ENCODE measurements around the gene WDR17. TPM values are rescaled to one million over a fixed set of nuclear protein-coding genes. Genes with fewer than 3 reads are reported as not detected.
"Not testable (repeated sequence)": the region's sequence is repeated elsewhere in the genome, so short reads cannot be mapped to it uniquely, and the experiment has no call there.

Gene WDR17
- total RNA-seq, 1 donor, result 1.2 TPM

DNA sequence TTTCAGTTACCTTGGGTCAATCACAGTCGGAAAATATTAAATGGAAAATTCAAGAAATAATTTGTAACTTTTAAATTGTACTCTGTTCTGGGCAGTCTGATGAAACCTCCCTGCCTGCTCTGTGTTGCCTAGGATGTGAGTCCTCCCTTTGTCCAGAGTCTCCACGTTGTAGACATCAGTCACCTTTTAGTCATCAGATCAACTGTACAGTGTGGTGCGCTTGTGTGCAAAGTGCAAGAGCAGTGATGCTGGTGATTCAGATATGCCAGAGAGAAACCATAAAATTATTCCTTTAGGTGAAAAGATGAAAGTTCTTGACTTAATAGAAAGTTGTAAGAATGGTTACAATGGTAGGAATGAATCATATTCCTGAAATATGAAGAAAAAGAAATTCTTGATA, 128.3 kb downstream of the WDR17 start:
- H3K27me3 ChIP-seq (ENCODE audit: insufficient read depth, low read length), result peaks cover 32% of the 10 kb centered on the region
- no peak overlapping the region for H3K4me3 ChIP-seq (ENCODE audit: low read length)
- H3K9me3 ChIP-seq (ENCODE audit: low read depth, low read length), result no peaks in the 10 kb centered on the region
- peaks cover 7% of the 10 kb centered on the region for H3K4me1 ChIP-seq (ENCODE audit: insufficient read depth, low read length)

DNA sequence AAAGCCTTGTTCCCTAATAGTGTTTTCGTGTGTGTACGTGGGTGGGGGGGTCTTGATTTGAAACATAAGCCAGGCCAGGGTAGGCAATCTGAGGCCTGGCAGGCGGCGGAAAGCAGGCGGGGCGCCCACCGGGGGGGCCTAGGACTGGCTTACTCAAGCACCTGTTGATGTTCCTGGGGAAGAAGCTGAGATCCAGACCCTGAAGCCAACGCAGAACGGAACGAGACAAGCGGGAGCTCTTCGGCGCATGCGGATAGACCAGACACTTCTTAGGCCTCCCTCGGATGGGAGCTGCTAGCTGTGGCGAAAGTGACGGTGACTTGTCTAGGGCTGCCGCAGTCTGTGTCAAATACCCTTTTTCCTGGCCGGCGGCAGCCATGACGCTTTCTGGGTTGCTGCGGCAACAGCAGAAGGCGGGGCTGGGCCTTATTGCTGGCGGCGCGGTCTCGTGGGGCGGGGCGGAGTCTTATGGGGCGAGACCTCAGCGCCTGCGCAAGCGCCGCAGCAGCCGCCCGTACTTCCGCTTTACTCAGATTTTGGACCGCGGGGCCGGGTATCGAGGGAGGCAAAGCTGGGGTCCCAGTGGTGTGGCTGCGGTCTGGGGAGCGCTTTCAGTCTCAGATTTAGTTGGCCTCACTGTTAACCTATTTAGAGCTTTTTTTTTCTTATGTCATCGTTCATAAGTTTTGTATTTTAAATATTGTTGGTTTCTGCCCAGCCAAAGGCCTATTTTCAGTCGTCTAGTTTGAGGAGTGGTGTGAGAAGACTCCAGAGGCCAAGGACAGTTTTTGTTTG, 129.7 kb downstream of the WDR17 start, which contains the start of gene SPATA4:
Gene SPATA4, minus strand, starts transcription at position 402 of the 795 bp plus-strand sequence. Its CDS starts 23 bp downstream, at position 379.
- Histone ChIP-seq H3K4me1 (ENCODE audit: insufficient read depth, low read length) (peaks cover 7% of the 10 kb centered on the region), H3K9me3 (ENCODE audit: low read depth, low read length) (no peaks in the 10 kb centered on the region), H3K4me3 (ENCODE audit: low read length) (peak within 1 kb of the TSS; percentile 35), H3K27me3 (ENCODE audit: insufficient read depth, low read length) (peaks cover 31% of the 10 kb centered on the region)

DNA sequence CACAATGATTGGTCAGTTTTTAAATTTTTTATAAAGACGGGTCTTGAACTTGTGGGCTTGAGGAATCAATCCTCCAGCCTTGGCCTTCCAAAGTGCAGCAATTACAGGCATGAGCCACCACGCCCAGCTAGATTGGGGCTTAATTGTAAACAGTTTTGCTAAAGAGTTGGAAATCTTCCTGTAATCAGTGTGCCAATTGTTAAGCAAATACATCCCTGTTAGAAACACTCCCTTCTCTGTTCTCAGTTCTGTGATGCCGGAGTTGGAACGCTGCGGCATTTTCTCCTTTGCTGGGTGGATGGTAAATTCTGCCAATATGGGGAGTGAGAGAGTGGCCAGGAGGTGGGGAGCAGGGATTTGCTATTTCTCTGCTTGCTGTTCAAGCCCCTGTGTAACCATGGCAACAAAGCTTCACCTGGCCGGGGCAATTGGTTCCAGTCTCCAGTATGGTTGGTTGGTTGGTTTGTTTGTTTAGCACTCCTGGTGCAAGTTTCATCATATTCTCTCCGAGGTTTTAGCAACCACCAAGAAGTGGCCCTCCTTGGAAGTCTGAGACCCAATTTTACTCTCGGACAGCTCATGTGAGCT, 132.8 kb downstream of the WDR17 start:
- no peak overlapping the region for H3K4me3 ChIP-seq (ENCODE audit: low read length)
- peaks cover 15% of the 10 kb centered on the region for H3K27me3 ChIP-seq (ENCODE audit: insufficient read depth, low read length)
- H3K4me1 ChIP-seq (ENCODE audit: insufficient read depth, low read length), result peaks cover 7% of the 10 kb centered on the region
- H3K9me3 ChIP-seq (ENCODE audit: low read depth, low read length), result no peaks in the 10 kb centered on the region

DNA sequence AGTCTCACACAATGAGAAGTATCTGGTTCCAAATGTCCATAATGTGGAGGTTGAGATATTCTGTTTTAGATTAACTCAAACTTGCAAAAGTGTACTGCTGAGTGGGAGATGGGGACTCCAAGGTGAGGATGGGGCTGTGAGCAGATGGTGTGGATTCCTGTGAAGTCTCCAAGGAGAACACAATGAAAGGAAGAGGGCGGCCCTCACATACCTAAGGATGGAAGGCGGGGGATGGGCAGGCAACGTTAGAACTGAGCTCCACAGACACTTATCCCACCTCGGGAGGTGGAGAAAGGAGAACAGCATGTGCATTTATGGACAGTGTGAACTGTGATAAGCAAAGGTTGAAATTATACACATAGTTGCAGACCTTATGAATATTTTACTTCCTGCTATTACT, 139.7 kb downstream of the WDR17 start:
- H3K9me3 ChIP-seq (ENCODE audit: low read depth, low read length), result no peaks in the 10 kb centered on the region
- no peaks in the 10 kb centered on the region for H3K27me3 ChIP-seq (ENCODE audit: insufficient read depth, low read length)
- H3K4me1 ChIP-seq (ENCODE audit: insufficient read depth, low read length), result no peaks in the 10 kb centered on the region
- H3K4me3 ChIP-seq (ENCODE audit: low read length), result no peak overlapping the region

DNA sequence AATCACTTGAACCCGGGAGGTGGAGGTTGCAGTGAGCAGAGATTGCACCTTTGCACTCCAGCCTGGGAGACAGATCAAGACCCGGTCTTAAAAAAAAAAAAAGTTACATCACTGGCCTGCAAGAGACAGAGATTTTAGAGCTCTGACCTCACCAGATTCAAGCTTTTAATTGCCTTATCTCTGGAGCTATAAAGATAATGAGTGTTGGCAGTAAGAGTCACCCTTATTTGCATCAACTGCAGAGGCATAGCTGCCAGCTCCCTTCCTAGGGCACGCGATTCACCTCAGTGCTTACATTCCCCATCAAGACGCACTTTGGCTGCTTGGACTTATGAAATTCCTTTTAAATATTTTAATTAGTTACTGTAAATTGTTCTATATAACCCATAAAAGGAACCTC, 142.2 kb downstream of the WDR17 start:
- Histone ChIP-seq H3K27me3 (ENCODE audit: insufficient read depth, low read length) (no peaks in the 10 kb centered on the region), H3K4me1 (ENCODE audit: insufficient read depth, low read length) (no peaks in the 10 kb centered on the region), H3K4me3 (ENCODE audit: low read length) (no peak overlapping the region), H3K9me3 (ENCODE audit: low read depth, low read length) (no peaks in the 10 kb centered on the region)

DNA sequence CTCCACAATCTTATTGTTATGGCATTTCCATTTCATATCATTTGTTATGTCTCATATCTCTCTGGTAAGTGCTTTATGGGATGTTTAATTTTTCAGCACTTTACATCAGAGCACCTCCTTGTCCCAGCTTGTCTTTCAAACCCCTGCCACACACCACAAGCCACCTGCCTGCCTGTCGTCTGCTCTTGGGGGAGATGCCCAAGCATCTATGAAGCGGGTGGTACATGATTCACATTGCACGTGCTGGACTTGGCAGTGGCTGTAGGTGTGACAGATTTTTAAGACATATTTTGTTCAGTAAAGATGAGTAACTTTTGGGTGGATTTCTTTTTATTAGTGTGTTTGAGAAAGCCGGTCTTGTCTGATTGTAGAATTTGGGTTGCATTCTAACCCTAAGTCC, 143.9 kb downstream of the WDR17 start:
- H3K9me3 ChIP-seq (ENCODE audit: low read depth, low read length), result no peaks in the 10 kb centered on the region
- no peaks in the 10 kb centered on the region for H3K27me3 ChIP-seq (ENCODE audit: insufficient read depth, low read length)
- H3K4me1 ChIP-seq (ENCODE audit: insufficient read depth, low read length), result no peaks in the 10 kb centered on the region

DNA sequence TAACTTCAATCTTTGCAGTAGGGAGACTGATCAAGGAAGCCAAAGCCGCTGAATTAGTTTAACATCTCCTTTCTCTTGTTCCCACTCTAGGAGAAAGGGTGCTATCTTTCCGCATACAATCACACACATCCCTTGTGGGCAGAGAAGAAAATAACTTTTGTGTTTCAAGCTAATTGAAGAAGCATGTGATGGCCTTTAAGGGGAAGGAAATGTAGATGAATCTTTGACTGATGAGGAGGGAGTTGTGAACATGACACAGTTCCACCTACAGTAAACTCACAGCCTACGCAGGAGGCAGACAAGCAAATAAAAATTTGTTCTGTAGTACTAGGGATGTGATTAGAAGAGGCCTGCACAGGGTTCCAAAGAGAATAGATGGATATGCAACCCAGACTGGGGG, 144.5 kb downstream of the WDR17 start:
- Histone ChIP-seq H3K4me1 (ENCODE audit: insufficient read depth, low read length) (no peaks in the 10 kb centered on the region), H3K9me3 (ENCODE audit: low read depth, low read length) (no peaks in the 10 kb centered on the region), H3K4me3 (ENCODE audit: low read length) (no peak overlapping the region), H3K27me3 (ENCODE audit: insufficient read depth, low read length) (no peaks in the 10 kb centered on the region)

More for the DNA sequence above, 143.9 kb downstream of the WDR17 start:
- H3K4me3 ChIP-seq (ENCODE audit: low read length), result no peak overlapping the region

DNA sequence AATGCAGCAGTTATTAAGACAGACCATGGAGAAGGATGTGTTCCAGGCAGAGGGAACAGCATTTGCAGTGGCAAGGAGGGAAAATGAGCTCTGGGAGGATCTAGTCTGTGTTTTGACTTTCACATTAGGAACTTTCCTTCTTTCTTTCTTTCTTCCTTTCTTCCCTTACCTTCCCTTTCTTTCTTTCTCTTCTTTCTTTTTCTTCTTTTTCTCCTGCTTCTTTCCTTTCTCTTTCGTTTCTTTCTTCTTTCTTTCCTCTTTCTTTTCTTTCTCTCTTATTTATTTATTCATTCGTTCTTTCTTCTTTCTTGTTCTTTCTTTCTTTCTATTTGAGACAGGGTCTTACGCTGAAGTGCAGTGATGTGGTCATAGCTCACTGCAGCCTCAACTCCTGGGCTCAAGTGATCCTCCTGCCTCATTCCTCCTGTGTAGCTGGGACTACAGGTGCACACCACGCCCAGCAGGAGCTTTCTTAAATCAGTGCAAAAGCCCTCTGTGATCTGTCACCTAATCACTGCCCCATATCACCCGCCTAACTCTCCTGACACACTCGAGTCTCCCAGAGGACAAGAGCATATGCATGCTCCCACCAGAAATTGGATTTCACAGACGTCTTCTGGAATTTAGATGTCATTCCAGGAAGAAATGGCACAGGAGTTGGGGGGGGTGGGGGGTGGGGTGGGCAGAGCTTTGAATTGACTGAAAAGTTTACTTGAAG, 145.1 kb downstream of the WDR17 start:
- Histone ChIP-seq H3K4me1 (ENCODE audit: insufficient read depth, low read length) (no peaks in the 10 kb centered on the region), H3K27me3 (ENCODE audit: insufficient read depth, low read length) (no peaks in the 10 kb centered on the region), H3K9me3 (ENCODE audit: low read depth, low read length) (no peaks in the 10 kb centered on the region), H3K4me3 (ENCODE audit: low read length) (no peak overlapping the region)

DNA sequence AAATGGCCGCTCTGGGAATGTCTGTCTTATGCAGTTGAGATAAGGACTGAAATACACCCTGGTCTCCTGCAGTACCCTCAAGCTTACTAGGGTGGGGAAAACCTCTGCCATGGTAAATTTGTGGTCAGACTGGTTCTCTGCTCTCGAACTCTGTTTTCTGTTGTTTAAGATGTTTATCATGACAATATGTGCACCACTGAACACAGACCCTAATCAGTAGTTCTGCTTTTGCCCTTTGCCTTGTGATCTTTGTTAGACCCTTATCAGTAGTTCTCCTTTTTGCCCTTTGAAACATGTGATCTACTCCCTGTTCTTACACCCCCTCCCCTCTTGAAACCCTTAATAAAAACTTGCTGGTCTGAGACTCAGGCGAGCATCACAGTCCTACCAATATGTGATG, 146.7 kb downstream of the WDR17 start:
- H3K27me3 ChIP-seq (ENCODE audit: insufficient read depth, low read length); H3K9me3 ChIP-seq (ENCODE audit: low read depth, low read length); H3K4me3 ChIP-seq (ENCODE audit: low read length); H3K4me1 ChIP-seq (ENCODE audit: insufficient read depth, low read length): not testable (repeated sequence)

DNA sequence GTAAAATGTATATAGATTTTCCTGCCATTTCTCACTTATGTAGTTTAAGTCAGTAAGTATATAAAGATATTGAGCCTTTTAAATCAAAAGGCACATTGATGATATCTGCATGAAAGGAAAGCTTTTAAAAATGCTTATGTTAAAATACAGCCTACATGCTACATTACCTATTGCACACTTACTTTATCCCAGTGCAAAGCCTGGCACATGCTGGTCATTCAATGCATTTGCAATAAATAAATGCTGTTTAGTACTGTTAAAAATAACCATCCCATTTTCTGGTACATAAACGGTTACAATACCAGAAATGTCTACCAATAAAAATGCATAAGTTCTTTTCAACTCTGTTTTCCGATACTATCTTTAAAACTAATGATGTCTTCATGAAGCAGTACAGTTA, 151.9 kb downstream of the WDR17 start:
- H3K9me3 ChIP-seq (ENCODE audit: low read depth, low read length), result no peaks in the 10 kb centered on the region
- no peaks in the 10 kb centered on the region for H3K27me3 ChIP-seq (ENCODE audit: insufficient read depth, low read length)
- H3K4me1 ChIP-seq (ENCODE audit: insufficient read depth, low read length), result no peaks in the 10 kb centered on the region
- H3K4me3 ChIP-seq (ENCODE audit: low read length), result no peak overlapping the region

DNA sequence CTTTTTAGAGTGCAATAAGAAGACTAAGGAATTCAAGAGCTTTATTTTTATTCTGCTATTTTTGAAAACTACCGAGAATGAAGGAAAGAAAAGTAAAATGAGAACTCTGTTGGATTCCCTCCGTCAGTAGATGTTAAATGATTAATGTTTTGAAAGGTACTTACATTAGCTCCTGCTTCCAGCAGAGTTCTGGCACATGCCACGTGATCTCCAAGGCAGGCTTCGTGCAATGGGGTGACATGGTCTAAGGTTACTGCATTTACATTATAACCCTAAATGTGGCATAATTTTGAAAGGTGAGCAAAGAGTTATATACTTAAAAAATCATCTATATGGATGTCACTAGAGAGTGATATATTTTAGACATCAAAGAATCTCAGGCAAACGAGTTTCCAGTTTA, 156.5 kb downstream of the WDR17 start:
- H3K27me3 ChIP-seq (ENCODE audit: insufficient read depth, low read length), result no peaks in the 10 kb centered on the region
- no peak overlapping the region for H3K4me3 ChIP-seq (ENCODE audit: low read length)
- no peaks in the 10 kb centered on the region for H3K4me1 ChIP-seq (ENCODE audit: insufficient read depth, low read length)
- H3K9me3 ChIP-seq (ENCODE audit: low read depth, low read length), result no peaks in the 10 kb centered on the region

DNA sequence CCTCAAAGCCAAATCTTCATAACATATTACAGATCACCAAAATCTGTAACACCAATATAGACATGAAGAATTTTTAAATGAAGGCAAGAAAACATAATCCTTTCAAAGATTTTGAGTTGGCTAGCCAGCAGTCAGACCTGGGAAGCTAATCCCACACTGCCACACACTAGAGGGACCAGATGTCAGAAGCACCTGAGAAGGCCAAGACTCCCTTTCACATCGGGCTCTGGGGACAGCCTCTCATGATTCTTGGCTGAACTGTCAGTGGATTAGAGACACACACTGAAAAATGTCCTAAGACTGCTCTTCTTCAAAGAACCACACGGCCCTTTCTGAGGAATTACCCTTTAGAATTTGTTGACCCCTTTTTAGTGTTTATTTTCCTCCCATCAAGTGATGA, 157.9 kb downstream of the WDR17 start:
- Histone ChIP-seq H3K27me3 (ENCODE audit: insufficient read depth, low read length) (no peaks in the 10 kb centered on the region), H3K9me3 (ENCODE audit: low read depth, low read length) (no peaks in the 10 kb centered on the region), H3K4me1 (ENCODE audit: insufficient read depth, low read length) (no peaks in the 10 kb centered on the region), H3K4me3 (ENCODE audit: low read length) (no peak overlapping the region)

DNA sequence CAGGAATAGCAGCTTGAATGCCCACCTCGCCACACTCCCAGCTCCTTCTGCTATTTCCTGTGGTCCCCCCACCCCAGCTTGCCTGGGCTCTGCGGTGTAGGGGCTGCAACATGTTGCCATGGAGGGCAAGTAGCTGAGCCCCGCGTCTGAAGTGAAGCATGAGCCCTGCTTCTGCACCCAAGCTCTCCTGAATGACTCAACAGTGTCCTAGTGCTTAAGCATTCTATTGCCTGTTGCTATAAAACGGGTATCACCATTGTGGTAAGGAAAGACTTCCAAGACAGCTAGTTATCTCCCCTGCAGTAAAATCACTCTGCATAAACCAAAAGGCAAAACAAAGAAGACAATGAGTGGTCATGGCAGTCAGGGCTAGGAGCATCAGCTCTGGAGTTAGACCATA, 161.1 kb downstream of the WDR17 start:
- no peaks in the 10 kb centered on the region for H3K9me3 ChIP-seq (ENCODE audit: low read depth, low read length)

DNA sequence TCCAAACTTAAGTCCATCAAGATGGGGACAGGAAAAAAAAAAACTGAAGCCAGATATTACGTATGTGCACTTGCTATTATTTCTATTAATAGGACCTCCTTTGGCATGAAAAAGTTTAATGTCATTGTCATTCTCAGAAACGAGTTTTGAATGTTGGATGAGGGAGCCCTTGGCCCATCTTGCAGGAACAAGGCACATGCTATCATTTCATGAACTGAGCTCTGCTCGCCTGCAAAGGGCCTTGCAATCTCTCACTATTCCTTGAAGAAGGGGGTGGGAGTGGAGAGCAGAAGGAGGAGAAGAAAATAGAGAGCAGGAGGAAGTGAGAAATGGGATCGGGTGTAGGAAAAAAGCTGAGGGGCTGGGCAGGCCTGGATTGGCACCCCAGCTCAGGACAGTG, 164.0 kb downstream of the WDR17 start:
- H3K4me1 ChIP-seq (ENCODE audit: insufficient read depth, low read length), result no peaks in the 10 kb centered on the region
- H3K4me3 ChIP-seq (ENCODE audit: low read length), result no peak overlapping the region
- H3K9me3 ChIP-seq (ENCODE audit: low read depth, low read length), result no peaks in the 10 kb centered on the region
- H3K27me3 ChIP-seq (ENCODE audit: insufficient read depth, low read length), result peaks cover 3% of the 10 kb centered on the region

More for the DNA sequence above, 161.1 kb downstream of the WDR17 start:
- Histone ChIP-seq H3K27me3 (ENCODE audit: insufficient read depth, low read length) (peaks cover 3% of the 10 kb centered on the region), H3K4me3 (ENCODE audit: low read length) (no peak overlapping the region), H3K4me1 (ENCODE audit: insufficient read depth, low read length) (no peaks in the 10 kb centered on the region)
